T-helper 1 cell treated with Interleukin-12 subunit alpha and Interleukin-12 subunit beta and Interleukin-4 antibody, amounts not matched to agents 30 μg/mL and 1 μg/mL, for 36 hours (primary cell): ENCODE results near the gene MAFG.
A peak's percentile ranks its signal among the peaks of the same experiment; 100 is the strongest.

Source experiments
- H3K27ac Mint-ChIP-seq: one replicate; pipeline ENCODE4 v1.8.0; 2021; ENCODE audit warnings: mild to moderate bottlenecking, mixed read lengths
- H3K27me3 Mint-ChIP-seq: one replicate; pipeline ENCODE4 v1.8.0; 2021; ENCODE audit warnings: low read depth, mixed read lengths
- H3K36me3 Mint-ChIP-seq: one replicate; pipeline ENCODE4 v1.8.0; 2021; ENCODE audit warnings: low read depth, mixed read lengths
- H3K4me1 Mint-ChIP-seq: one replicate; pipeline ENCODE4 v1.8.0; 2021; ENCODE audit warnings: low read depth, mixed read lengths
- H3K4me3 Mint-ChIP-seq: one replicate; pipeline ENCODE4 v1.8.0; 2021; ENCODE audit warnings: mild to moderate bottlenecking, moderate library complexity, mixed read lengths
- H3K9me3 Mint-ChIP-seq: one replicate; pipeline ENCODE4 v1.8.0; 2021; ENCODE audit warnings: mixed read lengths

Gene MAFG

GRCh38 chr17:81934098-81934757, 6.7 kb upstream of the MAFG start:
- Mint-ChIP-seq H3K36me3 (peaks cover 4% of the 10 kb centered on the region), H3K4me3 (peak overlapping the region; percentile 31), H3K9me3 (no peaks in the 10 kb centered on the region), H3K27me3 (no peaks in the 10 kb centered on the region), H3K27ac (no peak overlapping the region), H3K4me1 (peaks cover 13% of the 10 kb centered on the region)

- H3K4me3 Mint-ChIP-seq: no peak overlapping the region
- no peaks in the 10 kb centered on the region for H3K9me3 Mint-ChIP-seq
- H3K36me3 Mint-ChIP-seq: peaks cover 4% of the 10 kb centered on the region
- H3K4me1 Mint-ChIP-seq: peaks cover 12% of the 10 kb centered on the region
- no peaks in the 10 kb centered on the region for H3K27me3 Mint-ChIP-seq
- no peak overlapping the region for H3K27ac Mint-ChIP-seq
Observed at GRCh38 chr17:81933178-81933699, 5.7 kb upstream of the MAFG start.

GRCh38 chr17:81932333-81932983, 4.9 kb upstream of the MAFG start:
- H3K4me3 Mint-ChIP-seq: no peak overlapping the region
- H3K36me3 Mint-ChIP-seq: peaks cover 4% of the 10 kb centered on the region
- H3K27me3 Mint-ChIP-seq: no peaks in the 10 kb centered on the region
- no peak overlapping the region for H3K27ac Mint-ChIP-seq
- no peaks in the 10 kb centered on the region for H3K9me3 Mint-ChIP-seq
- peaks cover 7% of the 10 kb centered on the region for H3K4me1 Mint-ChIP-seq

GRCh38 chr17:81931557-81932332, 4.2 kb upstream of the MAFG start:
- no peak overlapping the region for H3K4me3 Mint-ChIP-seq
- H3K4me1 Mint-ChIP-seq: peaks cover 7% of the 10 kb centered on the region
- peaks cover 4% of the 10 kb centered on the region for H3K36me3 Mint-ChIP-seq
- no peak overlapping the region for H3K27ac Mint-ChIP-seq
- H3K9me3 Mint-ChIP-seq: no peaks in the 10 kb centered on the region
- no peaks in the 10 kb centered on the region for H3K27me3 Mint-ChIP-seq

- peaks cover 4% of the 10 kb centered on the region for H3K36me3 Mint-ChIP-seq
- peak overlapping the region; percentile 5 for H3K4me3 Mint-ChIP-seq
- H3K4me1 Mint-ChIP-seq: peaks cover 11% of the 10 kb centered on the region
- no peaks in the 10 kb centered on the region for H3K27me3 Mint-ChIP-seq
- no peaks in the 10 kb centered on the region for H3K9me3 Mint-ChIP-seq
- H3K27ac Mint-ChIP-seq: peak overlapping the region; percentile 22
Observed at GRCh38 chr17:81931189-81931556, 3.6 kb upstream of the MAFG start.

- Mint-ChIP-seq H3K27ac (no peak overlapping the region), H3K9me3 (no peaks in the 10 kb centered on the region), H3K27me3 (no peaks in the 10 kb centered on the region), H3K36me3 (peaks cover 4% of the 10 kb centered on the region), H3K4me1 (peaks cover 10% of the 10 kb centered on the region), H3K4me3 (no peak overlapping the region)
Observed at GRCh38 chr17:81930142-81931125, 2.9 kb upstream of the MAFG start.

- Mint-ChIP-seq H3K9me3 (no peaks in the 10 kb centered on the region), H3K36me3 (peaks cover 4% of the 10 kb centered on the region), H3K27ac (no peak overlapping the region), H3K27me3 (no peaks in the 10 kb centered on the region), H3K4me3 (peak overlapping the region; percentile 62), H3K4me1 (peaks cover 13% of the 10 kb centered on the region)
Observed at GRCh38 chr17:81929253-81930141, 2.0 kb upstream of the MAFG start.

GRCh38 chr17:81928544-81929252, 1.2 kb upstream of the MAFG start:
- H3K27me3 Mint-ChIP-seq: no peaks in the 10 kb centered on the region
- H3K4me3 Mint-ChIP-seq: peak overlapping the region; percentile 62
- no peaks in the 10 kb centered on the region for H3K36me3 Mint-ChIP-seq
- H3K9me3 Mint-ChIP-seq: no peaks in the 10 kb centered on the region
- H3K4me1 Mint-ChIP-seq: peaks cover 19% of the 10 kb centered on the region
- H3K27ac Mint-ChIP-seq: no peak overlapping the region

- Mint-ChIP-seq H3K4me3 (peak overlapping the region; percentile 48), H3K36me3 (no peaks in the 10 kb centered on the region), H3K27me3 (no peaks in the 10 kb centered on the region), H3K9me3 (no peaks in the 10 kb centered on the region), H3K27ac (no peak overlapping the region), H3K4me1 (peaks cover 19% of the 10 kb centered on the region)
Observed at GRCh38 chr17:81927152-81927652, 333 bp downstream of the MAFG start.

- peak overlapping the region; percentile 90 for H3K27ac Mint-ChIP-seq
- no peaks in the 10 kb centered on the region for H3K36me3 Mint-ChIP-seq
- H3K4me1 Mint-ChIP-seq: peaks cover 19% of the 10 kb centered on the region
- H3K27me3 Mint-ChIP-seq: no peaks in the 10 kb centered on the region
- peak overlapping the region; percentile 91 for H3K4me3 Mint-ChIP-seq
- H3K9me3 Mint-ChIP-seq: no peaks in the 10 kb centered on the region
Observed at GRCh38 chr17:81926451-81927151, 934 bp downstream of the MAFG start.

GRCh38 chr17:81925860-81926450, 1.6 kb downstream of the MAFG start:
- peaks cover 20% of the 10 kb centered on the region for H3K4me1 Mint-ChIP-seq
- no peaks in the 10 kb centered on the region for H3K36me3 Mint-ChIP-seq
- H3K27ac Mint-ChIP-seq: peak overlapping the region; percentile 90
- no peaks in the 10 kb centered on the region for H3K9me3 Mint-ChIP-seq
- H3K27me3 Mint-ChIP-seq: no peaks in the 10 kb centered on the region
- H3K4me3 Mint-ChIP-seq: peak overlapping the region; percentile 91
